GM12878 (cell line): ENCODE data around the gene WDTC1. TPM values are rescaled to one million over a fixed set of nuclear protein-coding genes. Genes with fewer than 3 reads are reported as not detected.

Experiments
- ATAC-seq: fragments of 200-7000 bp; cut with Tn5 transposase; 3 replicates; pipeline ENCODE4 v1.9.1; 2020; ENCODE audit warnings: mild to moderate bottlenecking, moderate library complexity
- BruUV-seq: library from RNA; stranded (reverse); fragments of 400-500 nt; replicated peaks from 2 replicates; lab custom pipeline; 2021; lab: Mats Ljungman, UMichigan
- CTCF ChIA-PET: fragments of 300-600 bp; sonication (Branson Sonifier 250); formaldehyde crosslinking; extraction: SDS; loops from one replicate; lab custom pipeline; 2021; ENCODE audit warnings: inconsistent platforms; lab: Yijun Ruan, JAX
- POLR2A ChIA-PET: fragments of 350-600 bp; formaldehyde crosslinking; extraction: SDS; loops from one replicate; lab custom pipeline; 2021; ENCODE audit warnings: inconsistent platforms; lab: Charles Lee
- RAD21 ChIA-PET: fragments of 300-600 bp; sonication (Branson Sonifier 250); formaldehyde crosslinking; loops from one replicate; lab custom pipeline; 2023; ENCODE audit warnings: antibody characterized with exemption; ENCODE audit not compliant: unreplicated experiment; lab: Charles Lee
- SMC1A ChIA-PET: fragments of 300-600 bp; sonication (Branson Sonifier 250); formaldehyde crosslinking; loops from one replicate; lab custom pipeline; 2023; ENCODE audit not compliant: unreplicated experiment, uncharacterized antibody; lab: Charles Lee
- DNase-seq: peaks from one replicate; pipeline ENCODE4 v3.0.0-alpha.2; 2011; ENCODE audit warnings: low read depth, low spot score
- FAIRE-seq: peaks from 3 replicates; lab custom pipeline; 2011; peaks lifted over from hg19 to GRCh38; lab: Jason Lieb, UNC
- H2AFZ ChIP-seq: 2 replicates; pipeline ENCODE4 v1.6.0; 2011; ENCODE audit warnings: low read depth, low read length, control low read depth; ENCODE audit not compliant: control insufficient read depth
- H3K27ac ChIP-seq: 2 replicates; pipeline ENCODE4 v1.5.1; 2011; ENCODE audit warnings: control low read depth; ENCODE audit not compliant: control insufficient read depth, insufficient read depth
- H3K27me3 ChIP-seq, 2 experiments: replicated peaks in 1 of 2; 2 replicates each; pipeline versions ENCODE4 v1.6.0 to v1.6.1; 2011; ENCODE audit warnings: low read length in 1 of 2; ENCODE audit not compliant: control insufficient read depth in 2 of 2, insufficient read depth in 2 of 2
- H3K36me3 ChIP-seq, 2 experiments: 2 replicates each; pipeline ENCODE4 v1.5.1; 2011; ENCODE audit warnings: low read length in 1 of 2; ENCODE audit not compliant: control insufficient read depth in 2 of 2, insufficient read depth in 2 of 2
- H3K4me1 ChIP-seq: 2 replicates; pipeline ENCODE4 v1.6.1; 2011; ENCODE audit warnings: mild to moderate bottlenecking, low read length, moderate library complexity, mixed read lengths; ENCODE audit not compliant: control insufficient read depth, insufficient read depth
- H3K4me2 ChIP-seq: 2 replicates; pipeline ENCODE4 v1.6.0; 2011; ENCODE audit warnings: control low read depth; ENCODE audit not compliant: control insufficient read depth, insufficient read depth
- H3K4me3 ChIP-seq: fragments of 200-600 bp; sonication (generic); 2 replicates; pipeline ENCODE4 v1.5.1; 2016
- H3K79me2 ChIP-seq: 2 replicates; pipeline ENCODE4 v1.6.0; 2011; ENCODE audit warnings: low read length; ENCODE audit not compliant: control insufficient read depth, insufficient read depth
- H3K9ac ChIP-seq: 2 replicates; pipeline ENCODE4 v1.8.0; 2011; ENCODE audit warnings: low read length, control low read depth, mixed read lengths; ENCODE audit not compliant: control insufficient read depth, insufficient read depth
- H3K9me3 ChIP-seq: replicated peaks from 3 replicates; pipeline ENCODE4 v1.5.1; 2011; ENCODE audit warnings: mild to moderate bottlenecking, low read length; ENCODE audit not compliant: control insufficient read depth, insufficient read depth
- H4K20me1 ChIP-seq: 2 replicates; pipeline ENCODE4 v1.6.0; 2011; ENCODE audit not compliant: control insufficient read depth, insufficient read depth
- DPF2 ChIP-seq: fragments of 450-650 bp; IDR thresholded peaks from 2 replicates; pipeline ENCODE4 v1.6.1; 2017; ENCODE audit warnings: mild to moderate bottlenecking
- E2F8 ChIP-seq: fragments of 450-650 bp; IDR thresholded peaks from 2 replicates; pipeline ENCODE4 v1.6.1; 2018; ENCODE audit warnings: mild to moderate bottlenecking, low read depth, moderate library complexity; ENCODE audit not compliant: partially characterized antibody
- GATAD2B ChIP-seq: fragments of 450-650 bp; conservative IDR thresholded peaks from 2 replicates; pipeline ENCODE4 v1.6.1; 2017; ENCODE audit warnings: low read depth, mild to moderate bottlenecking, moderate library complexity
- KDM1A ChIP-seq: fragments of 200-600 bp; sonication (generic); IDR thresholded peaks from 2 replicates; pipeline ENCODE4 v1.6.1; 2016; ENCODE audit warnings: borderline replicate concordance
- MAX ChIP-seq: IDR thresholded peaks from 2 replicates; pipeline ENCODE4 v1.6.1; 2012; ENCODE audit warnings: low read depth, low read length, improper control_type of control experiment
- MTA2 ChIP-seq: fragments of 450-650 bp; IDR thresholded peaks from 2 replicates; pipeline ENCODE4 v1.6.1; 2016; ENCODE audit warnings: low read depth, mild to moderate bottlenecking, moderate library complexity
- MTA3 ChIP-seq: IDR thresholded peaks from 2 replicates; pipeline ENCODE4 v1.6.1; 2012; ENCODE audit warnings: low read length, inconsistent platforms, borderline replicate concordance
- PRDM15 ChIP-seq: fragments of 450-650 bp; formaldehyde crosslinking; IDR thresholded peaks from 2 replicates; pipeline ENCODE4 v1.4.0; 2020; ENCODE audit warnings: mild to moderate bottlenecking, moderate library complexity
- SMAD1 ChIP-seq: fragments of 450-650 bp; IDR thresholded peaks from 2 replicates; pipeline ENCODE4 v1.6.1; 2018; ENCODE audit warnings: mild to moderate bottlenecking, low read depth; ENCODE audit not compliant: partially characterized antibody
- TAF1 ChIP-seq: IDR thresholded peaks from 2 replicates; pipeline ENCODE4 v1.6.1; 2011; ENCODE audit warnings: mild to moderate bottlenecking, low read depth, low read length, borderline replicate concordance
- ZNF274 ChIP-seq: IDR thresholded peaks from one replicate; pipeline ENCODE4 v1.8.0; 2011; ENCODE audit not compliant: insufficient read length, insufficient read depth
- ZNF687 ChIP-seq: fragments of 450-650 bp; IDR thresholded peaks from 2 replicates; pipeline ENCODE4 v1.6.1; 2017; ENCODE audit warnings: mild to moderate bottlenecking, moderate library complexity
- WGBS: methylation state at CpG from one replicate; pipeline ENCODE4 v1.1.6; 2016; ENCODE audit warnings: low lambda C conversion rate; ENCODE audit not compliant: insufficient replicate concordance, insufficient coverage; ENCODE audit errors: missing lambda C conversion rate; 5-methylcytosine and 5-hydroxymethylcytosine counted together
- in situ Hi-C: fragments of 300-500 bp; cut with MboI; formaldehyde crosslinking; loops from 9 replicates; pipeline ENCODE4 v1.14.3; 2018; ENCODE audit warnings: mixed read lengths
- intact Hi-C: fragments of 100-400 bp; cut with micrococcal nuclease; formaldehyde crosslinking; loops from one replicate; pipeline ENCODE4 v1.14.2; 2022; ENCODE audit not compliant: unreplicated experiment
- polyA plus RNA-seq, 11 experiments: library from polyadenylated mRNA; depleted of rRNA in 4 of 11; unstranded in 6 of 11; stranded (reverse) in 5 of 11; fragments of >200 nt; fragmentation: Nextera tagmentation in 4 of 11; fragmentation: Illumina TruSeq in 1 of 11; extraction: Ambion mirVana in 4 of 11; extraction: Trizol in 1 of 11; gene quantifications; 1 replicate in 1 of 11; 2 replicates in 10 of 11; pipeline versions ENCODE4 v1.2.1 to v1.2.3, GENCODE V29; 2011 to 2016; ENCODE audit warnings: inconsistent platforms in 2 of 11, missing spikeins in 2 of 11, low read depth in 1 of 11
- total RNA-seq, 4 experiments: library from RNA; depleted of rRNA in 3 of 4; stranded (reverse); fragments of >200 nt in 3 of 4; fragmentation: Illumina TruSeq in 1 of 4; extraction: Trizol in 1 of 4; gene quantifications; 2 replicates each; pipeline versions ENCODE4 v1.2.1 to v1.2.3, GENCODE V29; 2013 to 2021

Gene WDTC1
- total and polyA plus RNA-seq, 10 of the 15 experiments (the other 5 are each of a cell fraction or from before 2014, with no cell fraction given) = 0.21 to 28.7 (median 7.6) TPM

- TF ChIP-seq E2F8 = no peak
Measured at GRCh38 chr1:27318136-27318535, 83.7 kb downstream of the WDTC1 start (continued).

- Histone ChIP-seq H3K4me3 (no peak overlapping the region), H3K36me3 (no peaks in the 10 kb centered on the region), H2AFZ (no peak overlapping the region), H3K27ac (no peak overlapping the region), H3K4me2 (no peak overlapping the region), H3K9me3 (no peaks in the 10 kb centered on the region), H3K27me3 (no peaks in the 10 kb centered on the region; a peak in 1 of 4 replicates), H3K4me1 (no peaks in the 10 kb centered on the region), H4K20me1 (no peaks in the 10 kb centered on the region), H3K9ac (no peak overlapping the region), H3K79me2 (peaks cover 16% of the 10 kb centered on the region)
- intact Hi-C loops (no loop called here), in situ Hi-C loops (no loop called here)
- BruUV-seq = no TSS peak
- no peak for ATAC-seq
- RAD21 ChIA-PET = no interaction called here
- POLR2A ChIA-PET = interaction anchor here (0.7 kb wide), 1 partner anchor 61 kb away, joined by 14 read pairs; no protein-coding TSS in a partner anchor
- no peak for FAIRE-seq
- 44% methylated on average over 1 of the region's 1 CpG for WGBS
- no peak for DNase-seq
- CTCF ChIA-PET = interaction anchor here (0.9 to 2.6 kb wide), 5 partner anchors 8 to 47 kb away, joined by 3 to 12 read pairs (median 4); no protein-coding TSS in a partner anchor
- SMC1A ChIA-PET = interaction anchor here (0.9 to 1.6 kb wide), 3 partner anchors 22 to 288 kb away, joined by 3 read pairs; no protein-coding TSS in a partner anchor
- TF ChIP-seq KDM1A = no peak
- no peak for TF ChIP-seq GATAD2B
- TF ChIP-seq TAF1 = no peak
- TF ChIP-seq DPF2 = no peak
- no peak for TF ChIP-seq MTA3
- TF ChIP-seq MTA2 = no peak
- no peak for TF ChIP-seq PRDM15 (CRISPR knock-in tag)
- TF ChIP-seq ZNF274 = no peak
- TF ChIP-seq MAX = no peak
- TF ChIP-seq SMAD1 = no peak
- TF ChIP-seq ZNF687 = no peak
Measured at GRCh38 chr1:27318596-27318995, 84.2 kb downstream of the WDTC1 start.
